ENCODE data around the gene RPS6KB2.

GRCh38 chr11:67436459-67437081 lies 8.3 kb downstream of the RPS6KB2 start:
- TF ChIP-seq CTCF (IDR thresholded peaks at IDR 0.05) (no peak), POLR2A (IDR thresholded peaks at IDR 0.05) (no peak)
